Endothelial cell of umbilical vein (primary cell): ENCODE data around the gene CRISPLD2. TPM values are rescaled to one million over a fixed set of nuclear protein-coding genes. Genes with fewer than 3 reads are reported as not detected.
A peak's percentile ranks its signal among the peaks of the same experiment; 100 is the strongest.

ENCODE experiments used
- BruUV-seq: library from RNA; stranded (reverse); fragments of 400-500 nt; replicated peaks from 2 replicates; lab custom pipeline; 2021; lab: Mats Ljungman, UMichigan
- CTCF ChIA-PET: fragments of 300-600, 350-600 bp; sonication (Branson Sonifier 250); formaldehyde crosslinking; loops from one replicate; lab custom pipeline; 2021; ENCODE audit warnings: antibody characterized with exemption, inconsistent platforms; lab: Charles Lee
- POLR2A ChIA-PET: fragments of 300-600, 350-600 bp; sonication (Branson Sonifier 250); formaldehyde crosslinking; loops from one replicate; lab custom pipeline; 2021; ENCODE audit warnings: antibody characterized with exemption, inconsistent platforms; lab: Charles Lee
- DNase-seq: peaks from one replicate; pipeline ENCODE4 v3.0.0-alpha.2; 2011; ENCODE audit warnings: low read depth, low spot score
- FAIRE-seq: peaks from 2 replicates; lab custom pipeline; 2011; peaks lifted over from hg19 to GRCh38; lab: Jason Lieb, UNC
- H2AFZ ChIP-seq: 2 replicates; pipeline ENCODE4 v1.6.0; 2012; ENCODE audit warnings: low read depth, low read length, control low read depth, inconsistent platforms
- H3K27ac ChIP-seq: 2 replicates; pipeline ENCODE4 v1.5.1; 2011; ENCODE audit warnings: low read depth, mild to moderate bottlenecking, control low read depth, low read length, moderate library complexity; ENCODE audit not compliant: insufficient read depth
- H3K27me3 ChIP-seq, 2 experiments: 2 replicates each; pipeline versions ENCODE4 v1.6.0 to v1.6.1; 2011; ENCODE audit warnings: low read length in 2 of 2, mixed read lengths in 1 of 2; ENCODE audit not compliant: control insufficient read depth in 2 of 2, insufficient read depth in 2 of 2
- H3K36me3 ChIP-seq, 2 experiments: 2 replicates in 1 of 2; 3 replicates in 1 of 2; pipeline ENCODE4 v1.5.1; 2011; ENCODE audit warnings: low read length in 2 of 2, mild to moderate bottlenecking in 1 of 2, moderate library complexity in 1 of 2; ENCODE audit not compliant: control insufficient read depth in 2 of 2, insufficient read depth in 2 of 2; ENCODE audit errors: extremely low read depth in 1 of 2
- H3K4me1 ChIP-seq: 3 replicates; pipeline ENCODE4 v1.5.1; 2011; ENCODE audit warnings: mild to moderate bottlenecking, low read length; ENCODE audit not compliant: control insufficient read depth, insufficient read depth; ENCODE audit errors: extremely low read depth
- H3K4me2 ChIP-seq: 2 replicates; pipeline ENCODE4 v1.6.1; 2011; ENCODE audit warnings: low read length, control low read depth, mixed read lengths; ENCODE audit not compliant: insufficient read depth
- H3K4me3 ChIP-seq, 3 experiments: fragments of 200-600 bp in 1 of 3; sonication (generic), shearing (Covaris generic) in 1 of 3; replicated peaks in 1 of 3; 2 replicates each; pipeline ENCODE4 v1.5.1; 2011 to 2016; ENCODE audit warnings: control low read depth in 3 of 3, low read length in 3 of 3, mild to moderate bottlenecking in 2 of 3, inconsistent platforms in 1 of 3, low read depth in 1 of 3, moderate library complexity in 1 of 3; ENCODE audit not compliant: insufficient read depth in 1 of 3
- H3K79me2 ChIP-seq: 2 replicates; pipeline ENCODE4 v1.6.0; 2012; ENCODE audit warnings: low read length, inconsistent platforms; ENCODE audit not compliant: control insufficient read depth, insufficient read depth
- H3K9ac ChIP-seq: replicated peaks from 2 replicates; pipeline ENCODE3; 2011; ENCODE audit warnings: low read length, control low read depth; ENCODE audit not compliant: insufficient read depth; ENCODE audit errors: extremely low read depth
- H3K9me1 ChIP-seq: replicated peaks from 3 replicates; pipeline ENCODE4 v1.6.0; 2011; ENCODE audit warnings: mild to moderate bottlenecking, low read length; ENCODE audit not compliant: control insufficient read depth, insufficient read depth; ENCODE audit errors: extremely low read depth
- H3K9me3 ChIP-seq: replicated peaks from 2 replicates; pipeline ENCODE4 v1.5.1; 2012; ENCODE audit warnings: low read length, inconsistent platforms; ENCODE audit not compliant: control insufficient read depth, insufficient read depth
- H4K20me1 ChIP-seq: replicated peaks from 2 replicates; pipeline ENCODE3; 2011; ENCODE audit warnings: mild to moderate bottlenecking, low read length; ENCODE audit not compliant: control insufficient read depth, insufficient read depth; ENCODE audit errors: extremely low read depth
- CTCF ChIP-seq, 2 donors: IDR thresholded peaks; 1 replicate in 1 of 2; 2 replicates in 1 of 2; pipeline ENCODE4 v1.5.1; 2011; ENCODE audit warnings: low read length in 2 of 2, mild to moderate bottlenecking in 2 of 2, moderate library complexity in 2 of 2, control low read depth in 1 of 2, inconsistent platforms in 1 of 2, low read depth in 1 of 2; ENCODE audit not compliant: insufficient read depth in 1 of 2; ENCODE audit errors: extremely low read depth in 1 of 2
- EZH2 ChIP-seq: IDR thresholded peaks from 2 replicates; pipeline ENCODE4 v1.6.1; 2012; ENCODE audit warnings: borderline replicate concordance, low read depth, mild to moderate bottlenecking, moderate library complexity, low read length, inconsistent platforms; ENCODE audit not compliant: severe bottlenecking
- FOS ChIP-seq: IDR thresholded peaks from 2 replicates; pipeline ENCODE4 v1.6.1; 2011; ENCODE audit warnings: mild to moderate bottlenecking, low read length, moderate library complexity, borderline replicate concordance; ENCODE audit not compliant: insufficient read depth
- GATA2 ChIP-seq: IDR thresholded peaks from 2 replicates; pipeline ENCODE4 v1.7.0; 2011; ENCODE audit warnings: low read depth, mild to moderate bottlenecking, moderate library complexity, mixed read lengths, low read length; ENCODE audit not compliant: insufficient read length, insufficient read depth
- JUN ChIP-seq: IDR thresholded peaks from 2 replicates; pipeline ENCODE4 v1.6.1; 2011; ENCODE audit warnings: borderline replicate concordance, low read depth; ENCODE audit not compliant: insufficient read length, insufficient read depth
- MAX ChIP-seq: IDR thresholded peaks from 2 replicates; pipeline ENCODE4 v1.6.1; 2011; ENCODE audit not compliant: insufficient read depth, insufficient read length
- MYC ChIP-seq: IDR thresholded peaks from one replicate; pipeline ENCODE4 v1.6.1; 2011; ENCODE audit warnings: mild to moderate bottlenecking, low read depth, low read length
- POLR2A ChIP-seq: IDR thresholded peaks from 2 replicates; pipeline ENCODE4 v1.6.1; 2012; ENCODE audit warnings: low read depth, mild to moderate bottlenecking, control low read depth, low read length
- POLR2AphosphoS5 ChIP-seq: IDR thresholded peaks from 2 replicates; pipeline ENCODE4 v1.6.1; 2012; ENCODE audit warnings: low read depth, mild to moderate bottlenecking, control low read depth, low read length, moderate library complexity; ENCODE audit not compliant: insufficient read depth
- dilution Hi-C: fragments of 300-500 bp; cut with MboI; formaldehyde crosslinking; loops from one replicate; pipeline ENCODE4 v1.15.0; 2019; ENCODE audit warnings: low sequenced_read_pairs; ENCODE audit not compliant: extremely low pct_ligation_motif_present
- intact Hi-C: fragments of 100-400 bp; cut with micrococcal nuclease; formaldehyde crosslinking; loops from one replicate; pipeline ENCODE4 v1.10.0; 2022
- polyA plus RNA-seq, 4 experiments: library from polyadenylated mRNA; depleted of rRNA in 3 of 4; stranded (reverse) in 3 of 4; unstranded in 1 of 4; fragments of >200 nt; gene quantifications; 2 replicates each; pipeline versions ENCODE4 v1.2.1 to v1.2.3, GENCODE V29; 2011 to 2012; ENCODE audit warnings: missing spikeins in 1 of 4
- total RNA-seq: library from RNA; stranded (reverse); gene quantifications from 2 replicates; pipeline ENCODE4 v1.2.3, GENCODE V29; 2021

CRISPLD2 gene
- total and polyA plus RNA-seq, 2 donors (not counting 3 experiments of a cell fraction or from before 2014, with no cell fraction given) = 0.14 to 0.73 TPM

- POLR2A ChIA-PET = no interaction called here
- Histone ChIP-seq H3K4me1 (no peaks in the 10 kb centered on the region), H3K36me3 (no peaks in the 10 kb centered on the region), H3K4me3 (no peak overlapping the region), H3K9me3 (no peaks in the 10 kb centered on the region), H3K27me3 (peaks cover 0 to 2% of the 10 kb centered on the region in 2 experiments), H3K27ac (no peak overlapping the region), H3K9ac (no peak overlapping the region), H4K20me1 (no peaks in the 10 kb centered on the region), H3K4me2 (no peak overlapping the region), H3K9me1 (no peaks in the 10 kb centered on the region), H3K79me2 (no peaks in the 10 kb centered on the region), H2AFZ (peak overlapping the region; percentile 50)
- intact Hi-C loops = no loop called here
- FAIRE-seq = peak; percentile 37
- TF ChIP-seq POLR2AphosphoS5 = no peak
- TF ChIP-seq FOS = peak; percentile 54
- DNase-seq = peak; percentile 24
- dilution Hi-C loops = no loop called here
- CTCF ChIA-PET = interaction anchor here (1.5 kb wide), 1 partner anchor 14 kb away, joined by 4 read pairs; no protein-coding TSS in a partner anchor
- no TSS peak for BruUV-seq
Measured at GRCh38 chr16:84898447-84898846, 78.7 kb downstream of the CRISPLD2 start.

GRCh38 chr16:84899414-84899813, 79.6 kb downstream of the CRISPLD2 start:
- no peak overlapping the region for H2AFZ ChIP-seq
- no peaks in the 10 kb centered on the region for H3K9me1 ChIP-seq
- intact Hi-C loops (no loop called here), dilution Hi-C loops (no loop called here)
- H3K9me3 ChIP-seq = no peaks in the 10 kb centered on the region
- H3K9ac ChIP-seq = no peak overlapping the region
- no peak overlapping the region for H3K4me2 ChIP-seq
- ChIA-PET POLR2A (no interaction called here), CTCF (interaction anchor here (1.0 kb wide), 1 partner anchor 13 kb away, joined by 3 read pairs; no protein-coding TSS in a partner anchor)
- H3K4me3 ChIP-seq = no peak overlapping the region
- FAIRE-seq = no peak
- no peak for DNase-seq
- H3K27me3 ChIP-seq = peaks cover 0 to 2% of the 10 kb centered on the region in 2 experiments
- no peaks in the 10 kb centered on the region for H3K79me2 ChIP-seq
- no TSS peak for BruUV-seq
- no peaks in the 10 kb centered on the region for H3K4me1 ChIP-seq
- no peak overlapping the region for H3K27ac ChIP-seq
- TF ChIP-seq POLR2A (no peak), JUN (no peak), FOS (no peak), POLR2AphosphoS5 (no peak), GATA2 (no peak), EZH2 (no peak), CTCF (IDR thresholded peaks at IDR 0.05; ENCODE audit: extremely low read depth in 1 of 2, insufficient read depth in 1 of 2, low read depth in 1 of 2, low read length in 2 of 2) (no peak), MAX (no peak), MYC (no peak)
- no peaks in the 10 kb centered on the region for H3K36me3 ChIP-seq
- no peaks in the 10 kb centered on the region for H4K20me1 ChIP-seq
